Measurements from ENCODE around the gene JUP. TPM values are rescaled to one million over a fixed set of nuclear protein-coding genes. Genes with fewer than 3 reads are reported as not detected.

Gene JUP
- total RNA-seq, 1 experiment from 2014 or later: 57.8 TPM

DNA sequence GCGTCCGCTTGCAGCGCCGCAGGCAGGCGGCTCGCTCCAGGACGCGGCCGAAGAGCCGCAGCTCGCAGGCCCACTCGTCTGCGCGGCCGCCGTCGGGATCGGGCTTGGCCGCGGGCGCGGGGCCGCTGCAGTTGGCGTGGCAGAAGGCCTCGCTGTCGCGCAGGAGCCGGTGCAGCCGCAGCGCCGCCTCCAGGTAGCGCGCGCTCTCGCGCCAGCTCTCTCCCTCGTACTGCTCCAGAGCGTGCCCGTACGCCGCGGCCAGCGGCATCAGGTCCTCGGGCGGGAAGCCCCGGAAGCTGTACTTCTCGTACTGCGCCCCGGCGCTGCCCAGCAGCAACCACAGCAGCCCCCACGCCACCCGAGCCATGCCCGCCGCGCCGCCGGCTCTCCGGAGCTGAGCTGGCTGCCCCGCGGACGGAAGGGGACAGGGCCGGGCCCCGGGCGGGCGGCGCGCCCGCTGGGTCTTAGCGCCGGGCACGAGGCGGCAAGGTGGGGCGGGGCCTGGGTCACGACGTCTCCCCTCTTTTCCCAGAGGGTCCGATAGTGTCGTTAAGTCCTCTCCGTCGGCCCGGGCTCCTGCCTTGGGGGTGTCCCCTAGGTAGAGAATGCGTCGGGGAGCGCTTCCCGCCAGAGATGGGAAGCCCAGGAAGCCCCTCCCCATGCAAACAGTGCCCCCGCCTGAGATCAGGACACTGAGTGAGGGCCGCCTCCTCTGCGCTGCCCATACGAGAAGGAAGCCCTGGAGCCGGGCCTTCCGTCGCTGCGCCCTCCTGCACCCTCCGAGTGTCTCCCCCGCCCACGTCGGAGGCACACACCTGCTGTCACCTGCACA is 25.3 kb upstream of the JUP start, which contains the start of gene P3H4:
TSS of gene P3H4 (minus strand) at position 401 of the 832 bp plus-strand sequence. CDS start at position 367, 34 bp downstream.
- peak; percentile 82 for DNase-seq (ENCODE audit: low spot score)
- in situ Hi-C loops (cut with HindIII; ENCODE audit: low sequenced_read_pairs): no loop called here

- DNase-seq (ENCODE audit: low spot score): no peak
- in situ Hi-C loops (cut with HindIII; ENCODE audit: low sequenced_read_pairs): no loop called here
These were observed 24.4 kb upstream of the JUP start for GRCh38 chr17:41810659-41811548.

- in situ Hi-C loops (cut with HindIII; ENCODE audit: low sequenced_read_pairs): loop anchor here (5.0 to 10.0 kb wide), 2 partner anchors 65 to 148 kb away; no protein-coding TSS in a partner anchor
- DNase-seq (ENCODE audit: low spot score): no peak
These were observed 20.4 kb upstream of the JUP start for GRCh38 chr17:41806685-41807445.

- DNase-seq (ENCODE audit: low spot score): peak; percentile 63
- in situ Hi-C loops (cut with HindIII; ENCODE audit: low sequenced_read_pairs): loop anchor here (10.0 kb wide), 1 partner anchor 151 kb away; no protein-coding TSS in a partner anchor
These were observed 16.8 kb upstream of the JUP start for GRCh38 chr17:41803049-41804020.

- in situ Hi-C loops (cut with HindIII; ENCODE audit: low sequenced_read_pairs): loop anchor here (10.0 kb wide), 1 partner anchor 153 kb away; no protein-coding TSS in a partner anchor
- peak; percentile 83 for DNase-seq (ENCODE audit: low spot score)
These were observed 15.1 kb upstream of the JUP start for GRCh38 chr17:41801374-41802271.

GRCh38 chr17:41800601-41801373 is 14.3 kb upstream of the JUP start:
- in situ Hi-C loops (cut with HindIII; ENCODE audit: low sequenced_read_pairs): loop anchor here (10.0 kb wide), 1 partner anchor 154 kb away; no protein-coding TSS in a partner anchor
- no peak for DNase-seq (ENCODE audit: low spot score)

- in situ Hi-C loops (cut with HindIII; ENCODE audit: low sequenced_read_pairs): no loop called here
- no peak for DNase-seq (ENCODE audit: low spot score)
These were observed 12.9 kb upstream of the JUP start for GRCh38 chr17:41799366-41799765.

DNA sequence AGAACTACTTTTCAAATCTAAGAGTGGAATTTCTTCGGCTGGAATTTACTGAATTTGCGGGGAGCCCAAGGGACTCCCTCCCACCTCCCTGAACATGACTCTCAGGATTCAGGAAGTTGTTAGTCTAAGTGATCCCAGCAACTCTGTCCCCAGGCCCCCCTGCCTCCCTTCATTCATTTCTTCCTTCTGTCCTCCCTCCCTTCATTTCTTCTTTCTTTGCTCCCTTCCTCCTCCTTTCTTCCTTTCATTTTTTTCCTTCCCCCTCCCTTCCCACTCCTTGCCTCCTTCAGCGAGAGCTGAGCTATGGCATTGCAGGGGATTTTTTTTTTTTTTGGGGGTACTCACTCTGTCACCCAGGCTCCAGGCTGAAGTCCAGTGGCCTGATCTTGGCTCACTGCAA is 10.9 kb upstream of the JUP start:
- in situ Hi-C loops (cut with HindIII; ENCODE audit: low sequenced_read_pairs): no loop called here
- no peak for DNase-seq (ENCODE audit: low spot score)

DNA sequence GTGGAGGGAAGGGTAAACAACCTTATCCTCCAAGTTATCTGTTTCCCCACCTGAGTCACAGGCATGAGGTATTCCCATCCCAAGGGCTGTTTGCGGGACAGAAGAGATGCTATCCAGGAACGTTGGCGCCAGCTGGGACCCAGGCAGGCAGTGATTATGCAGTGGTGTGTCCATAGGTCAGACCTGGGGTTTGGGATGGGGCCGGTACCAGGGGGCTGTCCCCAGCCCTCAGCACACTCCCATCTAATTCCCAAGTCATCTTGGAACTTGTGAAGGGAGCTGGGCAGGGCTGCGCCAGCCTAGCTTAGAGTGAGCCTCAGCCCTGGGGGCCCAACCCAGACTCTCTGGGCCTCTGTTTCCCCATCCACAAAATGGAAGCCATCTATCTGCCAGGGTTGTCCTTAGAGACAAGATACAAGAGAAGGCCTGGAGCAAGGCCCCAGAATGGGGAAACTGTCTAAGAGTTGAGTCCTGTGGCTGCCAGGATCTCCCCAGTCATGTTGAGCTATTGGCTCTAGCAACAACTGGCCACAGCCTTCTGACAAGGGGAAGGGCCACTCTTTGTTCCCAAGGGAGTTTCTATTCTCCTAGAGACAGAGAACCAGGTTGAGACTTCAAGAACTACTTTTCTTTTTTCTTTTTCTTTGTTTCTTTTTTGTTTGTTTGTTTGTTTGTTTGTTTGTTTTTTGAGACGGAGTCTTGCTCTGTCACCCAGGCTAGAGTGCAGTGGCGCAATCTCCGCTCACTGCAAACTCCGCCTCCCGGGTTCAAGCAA is 9.8 kb upstream of the JUP start:
- DNase-seq (ENCODE audit: low spot score): no peak
- in situ Hi-C loops (cut with HindIII; ENCODE audit: low sequenced_read_pairs): no loop called here

- no peak for DNase-seq (ENCODE audit: low spot score)
- in situ Hi-C loops (cut with HindIII; ENCODE audit: low sequenced_read_pairs): no loop called here
These were observed 8.0 kb upstream of the JUP start for GRCh38 chr17:41794540-41794975.

DNA sequence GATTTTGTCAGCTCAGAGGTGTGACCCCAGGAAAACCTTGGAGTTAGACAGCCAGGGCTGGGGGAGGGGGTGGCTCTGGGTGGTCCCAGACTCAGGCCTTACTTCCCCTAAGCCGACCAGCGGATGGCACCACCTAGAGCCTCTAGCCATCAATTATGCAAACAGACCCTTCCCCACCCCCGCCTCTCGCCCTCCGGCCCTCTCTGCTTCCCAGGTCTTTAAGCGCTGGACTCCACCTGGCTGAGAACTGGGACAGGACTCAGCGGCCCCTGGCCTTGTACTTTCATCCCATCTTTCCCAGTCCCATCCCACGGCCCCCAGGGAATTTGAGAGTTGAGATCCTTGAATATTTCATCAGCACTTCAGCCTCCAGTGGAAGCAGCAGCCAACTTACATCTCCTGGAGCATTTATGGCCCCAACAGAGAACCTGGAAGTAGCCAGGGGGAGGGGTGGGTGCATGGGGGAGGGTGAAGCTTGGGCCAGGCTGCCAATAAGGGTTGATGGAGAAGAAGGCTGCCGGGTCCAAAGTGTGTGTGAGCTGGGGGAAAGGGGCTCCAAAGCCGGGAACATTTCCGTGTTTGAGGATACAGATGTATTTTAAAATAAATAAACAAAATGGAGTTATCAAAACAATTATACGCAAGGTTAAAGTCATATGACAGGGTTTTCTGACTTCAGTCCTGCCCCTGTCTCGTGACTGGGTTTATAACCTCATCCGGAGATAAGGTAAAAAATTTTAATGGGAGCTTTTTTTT is 7.5 kb upstream of the JUP start:
- no peak for DNase-seq (ENCODE audit: low spot score)
- in situ Hi-C loops (cut with HindIII; ENCODE audit: low sequenced_read_pairs): no loop called here

DNA sequence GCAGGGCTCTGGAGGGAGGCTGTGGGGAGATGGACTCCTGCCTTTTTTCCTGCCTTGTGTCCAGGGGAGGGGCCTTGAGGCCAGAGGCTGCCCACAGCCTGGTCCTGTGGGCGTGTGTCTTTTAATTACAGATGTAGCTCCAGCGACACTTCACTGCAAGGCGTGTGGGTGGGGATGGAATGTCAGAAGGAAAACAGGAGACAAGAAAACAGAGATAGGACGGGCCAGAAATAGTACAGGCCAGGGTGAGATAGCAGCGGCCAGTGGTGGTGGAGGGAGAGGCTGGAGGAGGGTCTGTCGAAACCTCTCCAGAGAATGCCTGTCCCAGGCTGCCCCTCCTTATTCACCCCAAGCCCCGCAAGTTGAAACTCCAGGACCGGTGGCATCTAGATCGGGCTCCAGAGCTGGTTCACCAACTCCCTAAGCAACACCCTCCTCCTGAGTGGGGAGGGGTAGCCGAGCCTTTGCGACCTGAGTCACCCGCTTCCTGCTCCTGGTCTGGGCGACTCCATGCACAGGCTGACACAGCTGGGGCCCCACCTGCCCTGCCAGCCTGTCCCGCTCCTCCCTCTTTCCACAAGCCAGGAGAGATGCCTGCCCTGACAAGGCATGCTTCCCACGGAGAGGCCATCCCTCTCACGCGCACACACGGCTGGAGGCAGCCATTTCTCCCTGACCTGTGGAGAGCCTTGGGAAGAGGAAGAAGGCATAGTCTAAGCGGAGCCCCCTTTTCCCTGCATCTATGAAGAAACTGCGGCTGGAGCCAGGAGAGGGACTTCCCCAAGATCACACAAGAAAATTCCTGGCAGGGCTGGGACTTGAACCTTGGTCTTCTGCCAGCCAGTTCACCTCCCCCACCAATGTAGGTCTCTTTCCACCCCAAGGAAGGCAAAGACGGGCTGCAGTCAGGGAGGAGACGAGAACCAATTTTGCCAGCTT is 6.6 kb upstream of the JUP start:
- in situ Hi-C loops (cut with HindIII; ENCODE audit: low sequenced_read_pairs): no loop called here

DNA sequence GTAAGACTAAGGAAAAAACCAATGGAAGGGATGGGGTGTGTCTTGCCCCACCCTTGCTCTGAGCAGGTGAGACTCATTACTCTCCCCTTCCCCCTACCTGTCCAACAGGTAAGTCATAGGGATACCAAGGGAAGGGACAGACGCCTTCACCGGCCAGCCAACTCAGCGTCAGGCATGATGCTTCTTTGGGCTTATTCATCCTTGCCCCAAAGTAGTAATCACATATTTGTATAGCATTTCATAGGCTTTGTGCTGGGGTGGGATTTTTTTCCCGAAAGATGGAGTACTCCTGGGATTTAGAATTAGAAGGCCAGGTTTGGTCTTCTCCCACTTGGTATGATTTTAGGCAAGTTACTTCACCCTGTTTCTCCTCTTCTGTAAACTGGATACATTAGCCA is 509 bp upstream of the JUP start:
- DNase-seq (ENCODE audit: low spot score): no peak
- in situ Hi-C loops (cut with HindIII; ENCODE audit: low sequenced_read_pairs): no loop called here

More for the DNA sequence above, 6.6 kb upstream of the JUP start:
- no peak for DNase-seq (ENCODE audit: low spot score)

DNA sequence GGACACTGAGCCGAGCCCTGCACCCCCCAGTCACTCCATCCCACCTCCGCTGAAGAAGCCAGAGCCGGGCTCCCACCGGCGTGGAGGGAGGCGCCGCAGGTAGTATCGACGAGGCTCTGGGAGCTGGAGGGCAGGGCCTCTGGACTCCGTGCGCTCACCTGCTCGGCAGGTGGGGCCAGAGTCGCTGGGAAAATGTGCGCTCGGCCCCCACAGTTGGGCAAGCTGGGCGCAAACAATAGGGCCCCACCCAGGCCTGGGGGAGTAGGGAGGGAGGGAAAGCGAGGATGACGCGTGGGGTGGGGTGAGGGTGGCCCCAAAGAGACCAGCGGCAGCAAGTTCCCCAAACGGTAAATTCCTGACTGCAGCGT is 668 bp downstream of the JUP start:
- in situ Hi-C loops (cut with HindIII; ENCODE audit: low sequenced_read_pairs): no loop called here
- DNase-seq (ENCODE audit: low spot score): peak; percentile 14
